CD4-positive, CD25-positive, alpha-beta regulatory T cell (primary cell): ENCODE measurements around the gene WDR54. TPM values are rescaled to one million over a fixed set of nuclear protein-coding genes. Genes with fewer than 3 reads are reported as not detected.

Experiments used
- ATAC-seq, 2 donors: fragments of 150-1000 bp; cut with Tn5 transposase; one replicate each; pipeline ENCODE4 v1.10.0; 2021; ENCODE audit warnings: low read depth in 2 of 2, moderate number of reproducible peaks in 2 of 2, moderate library complexity in 1 of 2
- DNase-seq, 3 donors: peaks; one replicate each; pipeline versions ENCODE4 v3.0.0 to v3.0.0-alpha.2; 2012 to 2022; ENCODE audit warnings: mixed read lengths in 1 of 3
- H3K27ac ChIP-seq: one replicate; pipeline ENCODE4 v1.7.0; 2013; ENCODE audit warnings: mild to moderate bottlenecking, low read length; ENCODE audit not compliant: insufficient read depth, poor library complexity, severe bottlenecking
- H3K27me3 ChIP-seq: one replicate; pipeline ENCODE4 v1.7.0; 2013; ENCODE audit warnings: low read length; ENCODE audit not compliant: control insufficient read depth, insufficient read depth
- H3K36me3 ChIP-seq: one replicate; pipeline ENCODE4 v1.7.0; 2013; ENCODE audit warnings: mild to moderate bottlenecking, low read length, moderate library complexity; ENCODE audit not compliant: control insufficient read depth, insufficient read depth
- H3K4me1 ChIP-seq: 2 replicates; pipeline ENCODE4 v1.7.0; 2013; ENCODE audit warnings: mild to moderate bottlenecking, low read length; ENCODE audit not compliant: insufficient read depth, control insufficient read depth, poor library complexity, severe bottlenecking
- H3K4me3 ChIP-seq: one replicate; pipeline ENCODE4 v1.7.0; 2013; ENCODE audit warnings: low read depth, mild to moderate bottlenecking, low read length, moderate library complexity
- H3K9me3 ChIP-seq, 2 experiments: 1 replicate in 1 of 2; 2 replicates in 1 of 2; pipeline ENCODE4 v1.7.0; 2013; ENCODE audit warnings: low read length in 2 of 2, mild to moderate bottlenecking in 1 of 2, moderate library complexity in 1 of 2; ENCODE audit not compliant: control insufficient read depth in 2 of 2
- H3K27ac Mint-ChIP-seq, 3 donors: one replicate each; pipeline ENCODE4 v1.8.0; 2020 to 2022; ENCODE audit warnings: mild to moderate bottlenecking in 3 of 3, mixed read lengths in 3 of 3, moderate library complexity in 2 of 3
- H3K27me3 Mint-ChIP-seq: one replicate; pipeline ENCODE4 v1.8.0; 2022; ENCODE audit warnings: mild to moderate bottlenecking, mixed read lengths
- H3K36me3 Mint-ChIP-seq: one replicate; pipeline ENCODE4 v1.8.0; 2020; ENCODE audit warnings: mixed read lengths
- H3K4me1 Mint-ChIP-seq, 4 donors: one replicate each; pipeline ENCODE4 v1.8.0; 2020 to 2022; ENCODE audit warnings: mixed read lengths in 4 of 4, mild to moderate bottlenecking in 1 of 4
- H3K4me3 Mint-ChIP-seq, 4 donors: one replicate each; pipeline ENCODE4 v1.8.0; 2020 to 2022; ENCODE audit warnings: mild to moderate bottlenecking in 4 of 4, mixed read lengths in 4 of 4, moderate library complexity in 3 of 4
- H3K9me3 Mint-ChIP-seq, 7 donors: one replicate each; pipeline ENCODE4 v1.8.0; 2020 to 2022; ENCODE audit warnings: mixed read lengths in 7 of 7, mild to moderate bottlenecking in 3 of 7, moderate library complexity in 2 of 7
- polyA plus RNA-seq, 4 donors: library from polyadenylated mRNA; unstranded; fragments of 300-500 nt; fragmentation: Illumina TruSeq; gene quantifications; one replicate each; pipeline ENCODE4 v1.2.3, GENCODE V29; 2021
- total RNA-seq: library from RNA; stranded (reverse); gene quantifications from one replicate; pipeline ENCODE4 v1.2.3, GENCODE V29; 2022

Gene WDR54
- total and polyA plus RNA-seq, 5 donors from 2014 or later = 18.4 to 84.3 (median 54.1) TPM

GRCh38 chr2:74407682-74408081 lies 13.8 kb upstream of the WDR54 start:
- Histone ChIP-seq H3K4me1 (no peaks in the 10 kb centered on the region), H3K27me3 (peaks cover 13% of the 10 kb centered on the region), H3K27ac (no peak overlapping the region), H3K4me3 (no peak overlapping the region), H3K9me3 (no peaks in the 10 kb centered on the region), H3K36me3 (no peaks in the 10 kb centered on the region)
- ATAC-seq (no peak), DNase-seq (no peak)
- H3K27me3 Mint-ChIP-seq = peaks cover 17% of the 10 kb centered on the region
- H3K9me3 Mint-ChIP-seq = no peaks in the 10 kb centered on the region
- H3K27ac Mint-ChIP-seq = no peak overlapping the region
- peaks cover 0 to 1% (median 0%) of the 10 kb centered on the region in 4 donors for H3K4me1 Mint-ChIP-seq
- H3K4me3 Mint-ChIP-seq = no peak overlapping the region
- H3K36me3 Mint-ChIP-seq = no peaks in the 10 kb centered on the region

- no peak for ATAC-seq
- DNase-seq = no peak
- Mint-ChIP-seq H3K4me3 (peak overlapping the region in 2 of 4 donors; percentile 34 to 36), H3K9me3 (no peaks in the 10 kb centered on the region), H3K4me1 (peaks cover 0 to 18% (median 4%) of the 10 kb centered on the region in 4 donors), H3K36me3 (no peaks in the 10 kb centered on the region), H3K27me3 (peaks cover 20% of the 10 kb centered on the region), H3K27ac (peak overlapping the region in 2 of 3 donors; percentile 13 to 18)
- no peaks in the 10 kb centered on the region for H3K36me3 ChIP-seq
- no peak overlapping the region for H3K4me3 ChIP-seq
- H3K4me1 ChIP-seq = peaks cover 12% of the 10 kb centered on the region
- no peaks in the 10 kb centered on the region for H3K9me3 ChIP-seq
- peaks cover under 1% of the 10 kb centered on the region for H3K27me3 ChIP-seq
- H3K27ac ChIP-seq = no peak overlapping the region
Measured at GRCh38 chr2:74413001-74413698, 8.4 kb upstream of the WDR54 start.

GRCh38 chr2:74414441-74414840 lies 7.1 kb upstream of the WDR54 start:
- no peaks in the 10 kb centered on the region for H3K36me3 ChIP-seq
- no peaks in the 10 kb centered on the region for H3K9me3 ChIP-seq
- no peak for DNase-seq
- peak overlapping the region in 1 of 3 donors; percentile 26 for H3K27ac Mint-ChIP-seq
- ATAC-seq = no peak
- no peaks in the 10 kb centered on the region for H3K9me3 Mint-ChIP-seq
- H3K4me1 Mint-ChIP-seq = peaks cover 0 to 18% (median 4%) of the 10 kb centered on the region in 4 donors
- peaks cover 12% of the 10 kb centered on the region for H3K4me1 ChIP-seq
- H3K36me3 Mint-ChIP-seq = no peaks in the 10 kb centered on the region
- H3K4me3 Mint-ChIP-seq = peak overlapping the region in 1 of 4 donors; percentile 63
- no peak overlapping the region for H3K4me3 ChIP-seq
- no peak overlapping the region for H3K27ac ChIP-seq
- H3K27me3 Mint-ChIP-seq = peaks cover 13% of the 10 kb centered on the region
- no peaks in the 10 kb centered on the region for H3K27me3 ChIP-seq

- ATAC-seq (peak; percentile 25 to 45), DNase-seq (peak in 2 of 3 donors; percentile 13 to 41)
- Mint-ChIP-seq H3K36me3 (no peaks in the 10 kb centered on the region), H3K27me3 (peaks cover 14% of the 10 kb centered on the region), H3K9me3 (no peaks in the 10 kb centered on the region), H3K27ac (no peak overlapping the region), H3K4me1 (peaks cover 0 to 22% (median 6%) of the 10 kb centered on the region in 4 donors), H3K4me3 (peak overlapping the region in 3 of 4 donors; percentile 65 to 80 (median 68))
- H3K9me3 ChIP-seq = no peaks in the 10 kb centered on the region
- H3K27me3 ChIP-seq = no peaks in the 10 kb centered on the region
- no peaks in the 10 kb centered on the region for H3K36me3 ChIP-seq
- H3K4me1 ChIP-seq = peaks cover 12% of the 10 kb centered on the region
- H3K4me3 ChIP-seq = no peak overlapping the region
- no peak overlapping the region for H3K27ac ChIP-seq
Measured at GRCh38 chr2:74414881-74415761, 6.4 kb upstream of the WDR54 start.

- H3K4me1 Mint-ChIP-seq = peaks cover under 1 to 27% (median 9%) of the 10 kb centered on the region in 4 donors
- no peak for ATAC-seq
- no peaks in the 10 kb centered on the region for H3K36me3 Mint-ChIP-seq
- DNase-seq = no peak
- Histone ChIP-seq H3K27me3 (no peaks in the 10 kb centered on the region), H3K9me3 (no peaks in the 10 kb centered on the region), H3K36me3 (no peaks in the 10 kb centered on the region), H3K4me1 (peaks cover 13% of the 10 kb centered on the region), H3K4me3 (no peak overlapping the region), H3K27ac (no peak overlapping the region)
- H3K27ac Mint-ChIP-seq = peak overlapping the region in 2 of 3 donors; percentile 48 to 73
- peaks cover 18% of the 10 kb centered on the region for H3K27me3 Mint-ChIP-seq
- H3K9me3 Mint-ChIP-seq = no peaks in the 10 kb centered on the region
- peak overlapping the region in 3 of 4 donors; percentile 65 to 80 (median 68) for H3K4me3 Mint-ChIP-seq
Measured at GRCh38 chr2:74415762-74416395, 5.7 kb upstream of the WDR54 start.

- H3K4me1 ChIP-seq = peaks cover 19% of the 10 kb centered on the region
- Mint-ChIP-seq H3K4me3 (peak overlapping the region in 2 of 4 donors; percentile 11 to 80), H3K27me3 (peaks cover 20% of the 10 kb centered on the region), H3K36me3 (no peaks in the 10 kb centered on the region), H3K9me3 (no peaks in the 10 kb centered on the region), H3K27ac (no peak overlapping the region), H3K4me1 (peaks cover 6 to 35% (median 14%) of the 10 kb centered on the region in 4 donors)
- no peak for ATAC-seq
- no peaks in the 10 kb centered on the region for H3K36me3 ChIP-seq
- H3K27ac ChIP-seq = no peak overlapping the region
- no peaks in the 10 kb centered on the region for H3K27me3 ChIP-seq
- no peaks in the 10 kb centered on the region for H3K9me3 ChIP-seq
- no peak overlapping the region for H3K4me3 ChIP-seq
- no peak for DNase-seq
Measured at GRCh38 chr2:74416778-74417177, 4.8 kb upstream of the WDR54 start.

- H3K4me3 Mint-ChIP-seq = peak overlapping the region in 1 of 4 donors; percentile 11
- ATAC-seq (no peak), DNase-seq (no peak)
- Histone ChIP-seq H3K27ac (no peak overlapping the region), H3K36me3 (no peaks in the 10 kb centered on the region), H3K4me1 (peaks cover 23% of the 10 kb centered on the region), H3K27me3 (no peaks in the 10 kb centered on the region), H3K9me3 (no peaks in the 10 kb centered on the region), H3K4me3 (no peak overlapping the region)
- H3K27ac Mint-ChIP-seq = no peak overlapping the region
- no peaks in the 10 kb centered on the region for H3K9me3 Mint-ChIP-seq
- peaks cover 6 to 39% (median 16%) of the 10 kb centered on the region in 4 donors for H3K4me1 Mint-ChIP-seq
- no peaks in the 10 kb centered on the region for H3K36me3 Mint-ChIP-seq
- peaks cover 24% of the 10 kb centered on the region for H3K27me3 Mint-ChIP-seq
Measured at GRCh38 chr2:74417197-74417596, 4.3 kb upstream of the WDR54 start.
